ENCODE data around the gene SLC16A3.

DNA sequence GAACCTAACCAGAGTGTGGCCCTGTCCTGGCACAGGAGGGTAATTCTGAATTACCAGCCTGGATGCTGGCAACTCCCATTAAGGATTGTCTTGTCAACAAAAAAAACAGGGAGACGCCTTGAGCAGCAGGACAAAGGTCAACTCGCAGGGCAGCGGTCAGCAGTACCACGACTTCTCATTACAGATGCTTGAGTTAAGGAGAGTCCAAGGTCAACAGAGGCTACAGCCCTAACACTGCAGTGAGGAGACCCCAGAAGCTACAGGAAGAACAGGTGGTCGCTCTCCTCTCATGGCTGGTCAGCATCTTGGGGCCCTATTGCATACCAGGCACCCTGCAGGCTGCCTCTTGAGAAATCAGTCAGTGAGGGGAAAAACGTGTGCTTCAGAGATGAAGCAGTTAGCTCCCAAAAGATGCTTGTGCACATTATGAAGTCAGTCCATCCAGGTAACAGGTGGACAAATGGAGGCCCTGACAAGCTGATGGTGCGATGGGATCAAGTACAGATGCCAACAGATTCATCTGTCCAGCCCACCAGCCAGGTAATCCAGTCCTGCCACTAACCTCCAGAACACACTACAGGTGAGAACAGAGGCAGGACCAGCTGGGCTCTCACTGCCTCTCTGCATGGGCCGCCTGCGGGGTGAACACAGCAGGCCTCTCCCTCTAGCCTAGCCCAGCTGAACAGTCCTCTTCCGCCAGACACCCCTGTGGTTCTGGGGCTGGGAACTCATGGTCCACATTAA lies 40.5 kb downstream of the SLC16A3 start:
- TF ChIP-seq, protein P1, sequence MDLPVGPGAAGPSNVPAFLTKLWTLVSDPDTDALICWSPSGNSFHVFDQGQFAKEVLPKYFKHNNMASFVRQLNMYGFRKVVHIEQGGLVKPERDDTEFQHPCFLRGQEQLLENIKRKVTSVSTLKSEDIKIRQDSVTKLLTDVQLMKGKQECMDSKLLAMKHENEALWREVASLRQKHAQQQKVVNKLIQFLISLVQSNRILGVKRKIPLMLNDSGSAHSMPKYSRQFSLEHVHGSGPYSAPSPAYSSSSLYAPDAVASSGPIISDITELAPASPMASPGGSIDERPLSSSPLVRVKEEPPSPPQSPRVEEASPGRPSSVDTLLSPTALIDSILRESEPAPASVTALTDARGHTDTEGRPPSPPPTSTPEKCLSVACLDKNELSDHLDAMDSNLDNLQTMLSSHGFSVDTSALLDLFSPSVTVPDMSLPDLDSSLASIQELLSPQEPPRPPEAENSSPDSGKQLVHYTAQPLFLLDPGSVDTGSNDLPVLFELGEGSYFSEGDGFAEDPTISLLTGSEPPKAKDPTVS (IDR thresholded peaks at IDR 0.05; ENCODE audit: low read depth, low read length): no peak
- TF ChIP-seq, protein P2, sequence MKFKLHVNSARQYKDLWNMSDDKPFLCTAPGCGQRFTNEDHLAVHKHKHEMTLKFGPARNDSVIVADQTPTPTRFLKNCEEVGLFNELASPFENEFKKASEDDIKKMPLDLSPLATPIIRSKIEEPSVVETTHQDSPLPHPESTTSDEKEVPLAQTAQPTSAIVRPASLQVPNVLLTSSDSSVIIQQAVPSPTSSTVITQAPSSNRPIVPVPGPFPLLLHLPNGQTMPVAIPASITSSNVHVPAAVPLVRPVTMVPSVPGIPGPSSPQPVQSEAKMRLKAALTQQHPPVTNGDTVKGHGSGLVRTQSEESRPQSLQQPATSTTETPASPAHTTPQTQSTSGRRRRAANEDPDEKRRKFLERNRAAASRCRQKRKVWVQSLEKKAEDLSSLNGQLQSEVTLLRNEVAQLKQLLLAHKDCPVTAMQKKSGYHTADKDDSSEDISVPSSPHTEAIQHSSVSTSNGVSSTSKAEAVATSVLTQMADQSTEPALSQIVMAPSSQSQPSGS (IDR thresholded peaks at IDR 0.05; ENCODE audit: low read length): no peak
